H1 (cell line): ENCODE data around the gene RASAL2.

Source experiments
- BACH1 ChIP-seq: IDR thresholded peaks from 2 replicates; pipeline ENCODE4 v1.6.1; 2012; ENCODE audit warnings: low read length, improper control_type of control experiment
- CREB1 ChIP-seq: IDR thresholded peaks from 2 replicates; pipeline ENCODE4 v1.6.1; 2012; ENCODE audit warnings: inconsistent platforms
- EP300 ChIP-seq, 2 experiments: IDR thresholded peaks; 1 replicate in 1 of 2; 2 replicates in 1 of 2; pipeline ENCODE4 v1.6.1; 2011 to 2012; ENCODE audit warnings: low read depth in 2 of 2, low read length in 2 of 2, mild to moderate bottlenecking in 2 of 2, borderline replicate concordance in 1 of 2, inconsistent platforms in 1 of 2, moderate library complexity in 1 of 2
- KDM5A ChIP-seq: fragments of 200-600 bp; IDR thresholded peaks from 2 replicates; pipeline ENCODE4 v1.7.1; 2012; ENCODE audit warnings: mild to moderate bottlenecking, low read length, inconsistent platforms, mixed read lengths
- POLR2A ChIP-seq, 2 experiments: IDR thresholded peaks; 1 replicate in 1 of 2; 2 replicates in 1 of 2; pipeline ENCODE4 v1.6.1; 2011; ENCODE audit warnings: low read depth in 2 of 2, low read length in 2 of 2, mild to moderate bottlenecking in 2 of 2; ENCODE audit errors: control extremely low read depth in 1 of 2
- TF ChIP-seq, protein P1 (sequence below), 3 experiments: IDR thresholded peaks; 1 replicate in 2 of 3; 2 replicates in 1 of 3; pipeline versions ENCODE4 v1.5.1 to v1.6.1; 2011; ENCODE audit warnings: low read length in 3 of 3, mild to moderate bottlenecking in 3 of 3, inconsistent platforms in 2 of 3, low read depth in 1 of 3, moderate library complexity in 1 of 3; ENCODE audit not compliant: insufficient read depth in 1 of 3; ENCODE audit errors: control extremely low read depth in 1 of 3
- TF ChIP-seq, protein P2 (sequence below): IDR thresholded peaks from 2 replicates; pipeline ENCODE4 v1.6.1; 2012; ENCODE audit warnings: low read length, inconsistent platforms

DNA sequence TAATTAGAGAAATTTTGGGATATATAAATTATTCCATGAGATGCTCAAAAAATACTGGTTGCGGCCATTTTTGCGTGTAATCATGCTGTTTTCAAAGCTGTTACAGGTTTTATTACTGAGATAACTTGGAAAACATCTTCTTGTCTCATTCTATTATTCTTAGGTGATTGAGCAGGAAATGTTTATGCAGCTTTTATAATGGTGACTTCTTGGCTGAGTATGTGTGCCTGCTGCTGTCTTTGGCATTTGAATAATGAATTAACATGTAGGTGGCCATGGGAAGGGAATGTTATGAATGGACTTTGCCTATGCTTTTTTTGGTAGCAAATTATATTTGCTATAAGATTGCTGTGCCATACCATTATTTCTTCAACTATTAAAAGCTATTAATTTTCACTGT, 52.5 kb downstream of the RASAL2 start:
- no peak for TF ChIP-seq POLR2A (IDR thresholded peaks at IDR 0.05; ENCODE audit: control extremely low read depth in 1 of 2, low read depth in 2 of 2, low read length in 2 of 2)
- TF ChIP-seq KDM5A = no peak
- no peak for TF ChIP-seq BACH1
- TF ChIP-seq, protein P1, sequence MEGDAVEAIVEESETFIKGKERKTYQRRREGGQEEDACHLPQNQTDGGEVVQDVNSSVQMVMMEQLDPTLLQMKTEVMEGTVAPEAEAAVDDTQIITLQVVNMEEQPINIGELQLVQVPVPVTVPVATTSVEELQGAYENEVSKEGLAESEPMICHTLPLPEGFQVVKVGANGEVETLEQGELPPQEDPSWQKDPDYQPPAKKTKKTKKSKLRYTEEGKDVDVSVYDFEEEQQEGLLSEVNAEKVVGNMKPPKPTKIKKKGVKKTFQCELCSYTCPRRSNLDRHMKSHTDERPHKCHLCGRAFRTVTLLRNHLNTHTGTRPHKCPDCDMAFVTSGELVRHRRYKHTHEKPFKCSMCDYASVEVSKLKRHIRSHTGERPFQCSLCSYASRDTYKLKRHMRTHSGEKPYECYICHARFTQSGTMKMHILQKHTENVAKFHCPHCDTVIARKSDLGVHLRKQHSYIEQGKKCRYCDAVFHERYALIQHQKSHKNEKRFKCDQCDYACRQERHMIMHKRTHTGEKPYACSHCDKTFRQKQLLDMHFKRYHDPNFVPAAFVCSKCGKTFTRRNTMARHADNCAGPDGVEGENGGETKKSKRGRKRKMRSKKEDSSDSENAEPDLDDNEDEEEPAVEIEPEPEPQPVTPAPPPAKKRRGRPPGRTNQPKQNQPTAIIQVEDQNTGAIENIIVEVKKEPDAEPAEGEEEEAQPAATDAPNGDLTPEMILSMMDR (IDR thresholded peaks at IDR 0.05; ENCODE audit: control extremely low read depth in 1 of 3, insufficient read depth in 1 of 3, low read depth in 1 of 3, low read length in 3 of 3) = no peak
- no peak for TF ChIP-seq EP300 (IDR thresholded peaks at IDR 0.05; ENCODE audit: borderline replicate concordance in 1 of 2, low read depth in 2 of 2, low read length in 2 of 2)
- TF ChIP-seq, protein P2, sequence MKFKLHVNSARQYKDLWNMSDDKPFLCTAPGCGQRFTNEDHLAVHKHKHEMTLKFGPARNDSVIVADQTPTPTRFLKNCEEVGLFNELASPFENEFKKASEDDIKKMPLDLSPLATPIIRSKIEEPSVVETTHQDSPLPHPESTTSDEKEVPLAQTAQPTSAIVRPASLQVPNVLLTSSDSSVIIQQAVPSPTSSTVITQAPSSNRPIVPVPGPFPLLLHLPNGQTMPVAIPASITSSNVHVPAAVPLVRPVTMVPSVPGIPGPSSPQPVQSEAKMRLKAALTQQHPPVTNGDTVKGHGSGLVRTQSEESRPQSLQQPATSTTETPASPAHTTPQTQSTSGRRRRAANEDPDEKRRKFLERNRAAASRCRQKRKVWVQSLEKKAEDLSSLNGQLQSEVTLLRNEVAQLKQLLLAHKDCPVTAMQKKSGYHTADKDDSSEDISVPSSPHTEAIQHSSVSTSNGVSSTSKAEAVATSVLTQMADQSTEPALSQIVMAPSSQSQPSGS = no peak
- no peak for TF ChIP-seq CREB1
